Loucy (cell line): ENCODE results near the gene IARS2.

Experiments
- H2AFZ ChIP-seq: fragments of 200-600 bp; sonication (generic); 2 replicates; pipeline ENCODE4 v1.6.0; 2016; ENCODE audit warnings: antibody characterized with exemption, mild to moderate bottlenecking, low read length, moderate library complexity
- H3F3A ChIP-seq: fragments of 200-600 bp; 2 replicates; pipeline ENCODE4 v1.6.0; 2016; ENCODE audit warnings: antibody characterized with exemption, low read depth, mild to moderate bottlenecking
- H3K27me3 ChIP-seq: fragments of 200-600 bp; sonication (generic); 2 replicates; pipeline ENCODE4 v1.6.1; 2014; ENCODE audit warnings: low read length, mild to moderate bottlenecking; ENCODE audit not compliant: insufficient read depth, poor library complexity, severe bottlenecking
- H3K36me3 ChIP-seq: fragments of 200-600 bp; sonication (generic); 2 replicates; pipeline ENCODE4 v1.6.1; 2016; ENCODE audit warnings: low read length; ENCODE audit not compliant: insufficient read depth
- H3K4me1 ChIP-seq: fragments of 200-600 bp; sonication (generic); 2 replicates; pipeline ENCODE4 v1.5.1; 2014; ENCODE audit warnings: low read length, mild to moderate bottlenecking; ENCODE audit not compliant: insufficient read depth, poor library complexity, severe bottlenecking
- H3K4me2 ChIP-seq: fragments of 200-600 bp; sonication (generic); 2 replicates; pipeline ENCODE4 v1.6.0; 2014; ENCODE audit warnings: antibody characterized with exemption, low read length, low read depth, mild to moderate bottlenecking; ENCODE audit not compliant: poor library complexity, severe bottlenecking
- H3K4me3 ChIP-seq: fragments of 200-600 bp; sonication (generic); 2 replicates; pipeline ENCODE4 v1.5.1; 2014; ENCODE audit warnings: low read length, mild to moderate bottlenecking, mixed read lengths; ENCODE audit not compliant: poor library complexity, severe bottlenecking
- H3K79me2 ChIP-seq: fragments of 200-600 bp; sonication (generic); 2 replicates; pipeline ENCODE4 v1.6.1; 2014; ENCODE audit warnings: low read length; ENCODE audit not compliant: insufficient read depth
- H3K9ac ChIP-seq: fragments of 200-600 bp; sonication (generic); 2 replicates; pipeline ENCODE4 v1.6.0; 2014; ENCODE audit warnings: mild to moderate bottlenecking, low read depth, low read length, moderate library complexity; ENCODE audit not compliant: poor library complexity, severe bottlenecking
- H3K9me2 ChIP-seq: fragments of 200-600 bp; sonication (generic); replicated peaks from 2 replicates; pipeline ENCODE4 v1.6.1; 2016; ENCODE audit warnings: low read depth, low read length, mixed read lengths
- H3K9me3 ChIP-seq: fragments of 200-600 bp; sonication (generic); 2 replicates; pipeline ENCODE4 v1.6.1; 2014; ENCODE audit warnings: mild to moderate bottlenecking, antibody characterized with exemption, low read length, low read depth; ENCODE audit not compliant: insufficient read depth
- H4K20me1 ChIP-seq: fragments of 200-600 bp; sonication (generic); 2 replicates; pipeline ENCODE4 v1.6.0; 2014; ENCODE audit warnings: antibody characterized with exemption, low read length, mild to moderate bottlenecking; ENCODE audit not compliant: insufficient read depth, poor library complexity, severe bottlenecking
- EZH2phosphoT487 ChIP-seq: fragments of 200-600 bp; IDR thresholded peaks from 2 replicates; pipeline ENCODE4 v1.6.1; 2018; ENCODE audit warnings: antibody characterized with exemption, mild to moderate bottlenecking, moderate library complexity, borderline replicate concordance
- TF ChIP-seq, protein P1 (sequence below): fragments of 200-600 bp; sonication (generic); conservative IDR thresholded peaks from 2 replicates; pipeline ENCODE4 v1.5.1; 2014; ENCODE audit warnings: mild to moderate bottlenecking, antibody characterized with exemption, low read length

Gene IARS2

DNA sequence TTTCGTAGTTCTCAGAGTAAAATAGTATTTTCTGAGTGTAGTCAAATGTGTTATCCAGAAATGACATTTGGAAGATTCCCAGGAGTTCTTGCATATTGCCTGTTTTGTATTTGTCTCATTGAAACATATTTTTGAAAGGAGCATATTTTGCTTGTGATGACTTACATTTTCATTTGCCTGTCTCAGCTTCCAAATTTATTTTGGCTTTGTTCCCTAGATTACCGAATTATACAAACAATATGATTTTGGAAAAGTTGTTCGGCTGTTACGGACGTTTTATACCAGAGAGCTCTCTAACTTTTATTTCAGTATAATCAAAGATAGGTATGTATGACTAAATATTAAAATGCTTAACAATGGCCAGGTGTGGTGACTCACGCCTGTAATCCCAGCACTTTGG lies 46.0 kb downstream of the IARS2 start:
- H2AFZ ChIP-seq, result no peak overlapping the region
- H3K9ac ChIP-seq, result no peak overlapping the region
- H3K9me2 ChIP-seq, result no peaks in the 10 kb centered on the region
- H3K4me1 ChIP-seq, result peaks cover 19% of the 10 kb centered on the region
- H3K36me3 ChIP-seq, result peaks cover 58% of the 10 kb centered on the region
- no peaks in the 10 kb centered on the region for H3K9me3 ChIP-seq
- H3K4me2 ChIP-seq, result no peak overlapping the region
- H3K79me2 ChIP-seq, result no peaks in the 10 kb centered on the region
- H4K20me1 ChIP-seq, result no peaks in the 10 kb centered on the region
- H3F3A ChIP-seq, result peaks cover 2% of the 10 kb centered on the region; the same call in 1 of the 2 replicates
- H3K27me3 ChIP-seq, result no peaks in the 10 kb centered on the region
- no peak overlapping the region for H3K4me3 ChIP-seq
- TF ChIP-seq EZH2phosphoT487, result no peak
- TF ChIP-seq, protein P1, sequence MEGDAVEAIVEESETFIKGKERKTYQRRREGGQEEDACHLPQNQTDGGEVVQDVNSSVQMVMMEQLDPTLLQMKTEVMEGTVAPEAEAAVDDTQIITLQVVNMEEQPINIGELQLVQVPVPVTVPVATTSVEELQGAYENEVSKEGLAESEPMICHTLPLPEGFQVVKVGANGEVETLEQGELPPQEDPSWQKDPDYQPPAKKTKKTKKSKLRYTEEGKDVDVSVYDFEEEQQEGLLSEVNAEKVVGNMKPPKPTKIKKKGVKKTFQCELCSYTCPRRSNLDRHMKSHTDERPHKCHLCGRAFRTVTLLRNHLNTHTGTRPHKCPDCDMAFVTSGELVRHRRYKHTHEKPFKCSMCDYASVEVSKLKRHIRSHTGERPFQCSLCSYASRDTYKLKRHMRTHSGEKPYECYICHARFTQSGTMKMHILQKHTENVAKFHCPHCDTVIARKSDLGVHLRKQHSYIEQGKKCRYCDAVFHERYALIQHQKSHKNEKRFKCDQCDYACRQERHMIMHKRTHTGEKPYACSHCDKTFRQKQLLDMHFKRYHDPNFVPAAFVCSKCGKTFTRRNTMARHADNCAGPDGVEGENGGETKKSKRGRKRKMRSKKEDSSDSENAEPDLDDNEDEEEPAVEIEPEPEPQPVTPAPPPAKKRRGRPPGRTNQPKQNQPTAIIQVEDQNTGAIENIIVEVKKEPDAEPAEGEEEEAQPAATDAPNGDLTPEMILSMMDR, result no peak

DNA sequence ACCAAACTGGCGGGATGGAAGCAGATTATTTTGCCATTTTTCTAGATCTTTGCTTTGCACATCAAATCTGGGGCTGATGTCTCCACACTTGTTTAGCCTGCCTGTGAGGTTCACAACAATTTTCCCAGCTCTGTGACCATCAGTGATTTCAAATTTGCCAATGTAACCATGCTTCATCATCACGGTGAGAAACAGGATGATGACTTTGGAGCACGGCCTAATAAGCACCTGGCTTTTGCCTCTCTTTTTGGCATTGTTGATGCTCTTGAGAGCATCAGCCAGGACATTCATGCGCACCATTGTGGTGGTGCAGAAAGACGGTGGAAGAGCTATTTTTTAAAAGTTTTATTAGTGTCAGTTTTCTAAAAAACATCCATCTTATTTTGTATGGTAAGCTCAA lies 50.1 kb downstream of the IARS2 start:
- Histone ChIP-seq H3K4me2 (no peak overlapping the region), H3F3A (peaks cover 3% of the 10 kb centered on the region; the same call in 1 of the 2 replicates), H3K4me3 (no peak overlapping the region), H3K79me2 (no peaks in the 10 kb centered on the region), H3K36me3 (peaks cover 71% of the 10 kb centered on the region), H3K4me1 (peaks cover 9% of the 10 kb centered on the region), H3K9me2 (no peaks in the 10 kb centered on the region), H3K9ac (no peak overlapping the region), H3K27me3 (no peaks in the 10 kb centered on the region), H4K20me1 (no peaks in the 10 kb centered on the region), H2AFZ (no peak overlapping the region), H3K9me3 (no peaks in the 10 kb centered on the region)
- no peak for TF ChIP-seq EZH2phosphoT487

GRCh38 chr1:220149742-220150141 lies 55.8 kb downstream of the IARS2 start:
- H3K9me2 ChIP-seq, result no peaks in the 10 kb centered on the region
- no peak overlapping the region for H2AFZ ChIP-seq
- peaks cover 3% of the 10 kb centered on the region; the same call in 1 of the 2 replicates for H3F3A ChIP-seq
- no peak for TF ChIP-seq EZH2phosphoT487
- TF ChIP-seq, protein P1, result no peak
- no peaks in the 10 kb centered on the region for H3K9me3 ChIP-seq
- no peak overlapping the region for H3K4me3 ChIP-seq
- no peak overlapping the region for H3K4me2 ChIP-seq
- no peaks in the 10 kb centered on the region for H4K20me1 ChIP-seq
- H3K36me3 ChIP-seq, result peaks cover 49% of the 10 kb centered on the region; the same call in 1 of the 2 replicates
- H3K9ac ChIP-seq, result no peak overlapping the region
- H3K4me1 ChIP-seq, result peaks cover 6% of the 10 kb centered on the region
- no peaks in the 10 kb centered on the region for H3K27me3 ChIP-seq
- H3K79me2 ChIP-seq, result no peaks in the 10 kb centered on the region

- H3F3A ChIP-seq, result no peaks in the 10 kb centered on the region
- H3K4me1 ChIP-seq, result no peaks in the 10 kb centered on the region
- H3K36me3 ChIP-seq, result peaks cover 54% of the 10 kb centered on the region; the same call in 1 of the 2 replicates
- no peaks in the 10 kb centered on the region for H3K9me3 ChIP-seq
- no peaks in the 10 kb centered on the region for H3K79me2 ChIP-seq
- no peak overlapping the region for H3K4me2 ChIP-seq
- no peaks in the 10 kb centered on the region for H3K9me2 ChIP-seq
- H3K9ac ChIP-seq, result no peak overlapping the region
- H3K27me3 ChIP-seq, result no peaks in the 10 kb centered on the region
- TF ChIP-seq, protein P1, result no peak
- TF ChIP-seq EZH2phosphoT487, result no peak
- no peak overlapping the region for H2AFZ ChIP-seq
- no peak overlapping the region for H3K4me3 ChIP-seq
- no peaks in the 10 kb centered on the region for H4K20me1 ChIP-seq
These were observed 57.5 kb downstream of the IARS2 start for GRCh38 chr1:220151454-220151853.
